Measurements from ENCODE around the gene CD81. TPM values are rescaled to one million over a fixed set of nuclear protein-coding genes. Genes with fewer than 3 reads are reported as not detected.

CD81 gene
- total RNA-seq, 4 donors from 2014 or later, result 498 to 652 (median 582) TPM

DNA sequence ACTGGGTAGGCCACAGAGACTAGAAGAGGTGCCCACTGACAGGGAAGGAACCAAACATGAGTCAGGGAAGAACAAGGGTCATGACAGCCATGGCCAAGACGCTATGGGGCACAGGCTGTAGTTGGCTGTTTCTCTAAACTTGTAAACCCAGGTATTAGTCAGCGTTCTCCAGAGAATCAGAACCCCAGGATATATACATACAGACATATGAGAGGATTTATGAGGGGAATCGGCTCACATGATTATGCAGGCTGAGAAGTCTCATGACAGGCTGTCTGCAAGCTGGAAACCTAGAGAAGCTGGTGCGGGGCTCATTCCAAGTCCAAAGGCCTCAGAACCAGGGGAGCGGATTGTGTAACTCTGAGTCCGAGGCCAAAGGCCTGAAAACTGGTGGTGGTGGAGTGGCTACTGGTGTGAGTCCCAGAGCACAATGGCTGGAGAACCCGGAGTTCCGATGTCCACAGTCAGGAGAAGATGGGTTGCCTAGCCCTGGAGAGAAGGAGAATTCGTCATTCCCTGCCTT lies 29.7 kb upstream of the CD81 start:
- intact Hi-C loops (cut with DNase I), result no loop called here
- H3K27me3 ChIP-seq, result no peaks in the 10 kb centered on the region
- H3K9me3 ChIP-seq, result peaks cover 0 to 17% (median 7%) of the 10 kb centered on the region in 4 donors
- no peak for DNase-seq (ENCODE audit: extremely low spot score)
- no peaks in the 10 kb centered on the region for H3K4me1 ChIP-seq
- no peaks in the 10 kb centered on the region for H3K36me3 ChIP-seq
- H3K4me3 ChIP-seq, result no peak overlapping the region
- TF ChIP-seq, protein P1, sequence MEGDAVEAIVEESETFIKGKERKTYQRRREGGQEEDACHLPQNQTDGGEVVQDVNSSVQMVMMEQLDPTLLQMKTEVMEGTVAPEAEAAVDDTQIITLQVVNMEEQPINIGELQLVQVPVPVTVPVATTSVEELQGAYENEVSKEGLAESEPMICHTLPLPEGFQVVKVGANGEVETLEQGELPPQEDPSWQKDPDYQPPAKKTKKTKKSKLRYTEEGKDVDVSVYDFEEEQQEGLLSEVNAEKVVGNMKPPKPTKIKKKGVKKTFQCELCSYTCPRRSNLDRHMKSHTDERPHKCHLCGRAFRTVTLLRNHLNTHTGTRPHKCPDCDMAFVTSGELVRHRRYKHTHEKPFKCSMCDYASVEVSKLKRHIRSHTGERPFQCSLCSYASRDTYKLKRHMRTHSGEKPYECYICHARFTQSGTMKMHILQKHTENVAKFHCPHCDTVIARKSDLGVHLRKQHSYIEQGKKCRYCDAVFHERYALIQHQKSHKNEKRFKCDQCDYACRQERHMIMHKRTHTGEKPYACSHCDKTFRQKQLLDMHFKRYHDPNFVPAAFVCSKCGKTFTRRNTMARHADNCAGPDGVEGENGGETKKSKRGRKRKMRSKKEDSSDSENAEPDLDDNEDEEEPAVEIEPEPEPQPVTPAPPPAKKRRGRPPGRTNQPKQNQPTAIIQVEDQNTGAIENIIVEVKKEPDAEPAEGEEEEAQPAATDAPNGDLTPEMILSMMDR (IDR thresholded peaks at IDR 0.05), result no peak
- no peak for TF ChIP-seq POLR2A (IDR thresholded peaks at IDR 0.05; ENCODE audit: low read depth)
- no peak for TF ChIP-seq EP300 (IDR thresholded peaks at IDR 0.05)
- no peak for TF ChIP-seq POLR2AphosphoS5 (IDR thresholded peaks at IDR 0.05)
- 92% methylated on average over 9 of the region's 9 CpGs for WGBS
- H3K27ac ChIP-seq (replicated peaks in 1 of 4), result no peak overlapping the region

DNA sequence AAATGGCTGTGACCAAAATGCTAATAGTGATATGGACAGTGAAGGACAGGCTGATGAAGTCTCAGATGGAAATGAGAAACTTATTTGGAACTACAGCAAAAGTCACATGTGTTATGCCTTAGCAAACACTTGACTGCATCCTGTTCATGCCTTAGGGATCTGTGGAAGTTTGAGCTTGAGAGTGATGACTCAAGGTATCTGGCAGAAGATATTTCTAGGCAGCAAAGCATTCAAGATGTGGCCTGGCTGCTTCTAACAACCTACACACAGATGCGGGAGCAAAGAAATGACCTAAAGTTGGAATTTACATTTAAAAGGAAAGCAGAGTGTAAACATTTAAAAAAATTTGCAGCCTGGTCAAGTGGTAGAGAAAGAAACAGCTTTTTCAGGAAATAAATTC lies 28.1 kb upstream of the CD81 start:
- Histone ChIP-seq H3K9me3 (peaks cover 0 to 14% (median 6%) of the 10 kb centered on the region in 4 donors), H3K27me3 (no peaks in the 10 kb centered on the region), H3K36me3 (no peaks in the 10 kb centered on the region), H3K4me3 (no peak overlapping the region), H3K27ac (replicated peaks in 1 of 4) (no peak overlapping the region), H3K4me1 (no peaks in the 10 kb centered on the region)
- TF ChIP-seq EP300 (IDR thresholded peaks at IDR 0.05), result no peak
- intact Hi-C loops (cut with DNase I), result no loop called here
- no peak for DNase-seq (ENCODE audit: extremely low spot score)
- WGBS, result 87% methylated on average over 1 of the region's 1 CpG

DNA sequence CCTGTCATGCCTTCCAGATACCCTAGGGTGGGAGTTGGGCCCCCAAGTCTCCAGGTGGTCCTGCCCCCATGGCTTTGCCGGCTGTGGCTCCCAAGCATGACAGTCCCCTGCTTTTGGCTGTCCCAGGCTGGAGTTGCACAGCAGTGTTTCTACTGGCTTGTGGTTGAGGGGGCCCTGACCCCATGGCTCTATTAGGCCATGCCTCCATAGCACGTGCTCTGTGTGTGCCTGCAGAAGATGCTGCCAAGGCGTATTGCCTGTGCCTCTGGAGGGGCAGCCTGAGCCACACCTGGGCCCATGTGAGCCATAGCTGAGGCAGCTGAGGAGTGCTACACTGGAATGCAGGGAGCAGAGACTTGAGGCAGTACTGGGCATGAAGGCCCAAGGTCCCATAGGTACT lies 25.4 kb upstream of the CD81 start:
- no peak overlapping the region for H3K4me3 ChIP-seq
- peaks cover 0 to 14% (median 6%) of the 10 kb centered on the region in 4 donors for H3K9me3 ChIP-seq
- no peaks in the 10 kb centered on the region for H3K4me1 ChIP-seq
- no peak overlapping the region for H3K27ac ChIP-seq (replicated peaks in 1 of 4)
- TF ChIP-seq POLR2A (IDR thresholded peaks at IDR 0.05; ENCODE audit: low read depth) (no peak), POLR2AphosphoS5 (IDR thresholded peaks at IDR 0.05) (no peak), EP300 (IDR thresholded peaks at IDR 0.05) (no peak)
- TF ChIP-seq, protein P1 (IDR thresholded peaks at IDR 0.05), result no peak
- DNase-seq (ENCODE audit: extremely low spot score), result no peak
- H3K36me3 ChIP-seq, result no peaks in the 10 kb centered on the region
- intact Hi-C loops (cut with DNase I), result no loop called here
- WGBS, result 100% methylated on average over 1 of the region's 3 CpGs
- H3K27me3 ChIP-seq, result no peaks in the 10 kb centered on the region

DNA sequence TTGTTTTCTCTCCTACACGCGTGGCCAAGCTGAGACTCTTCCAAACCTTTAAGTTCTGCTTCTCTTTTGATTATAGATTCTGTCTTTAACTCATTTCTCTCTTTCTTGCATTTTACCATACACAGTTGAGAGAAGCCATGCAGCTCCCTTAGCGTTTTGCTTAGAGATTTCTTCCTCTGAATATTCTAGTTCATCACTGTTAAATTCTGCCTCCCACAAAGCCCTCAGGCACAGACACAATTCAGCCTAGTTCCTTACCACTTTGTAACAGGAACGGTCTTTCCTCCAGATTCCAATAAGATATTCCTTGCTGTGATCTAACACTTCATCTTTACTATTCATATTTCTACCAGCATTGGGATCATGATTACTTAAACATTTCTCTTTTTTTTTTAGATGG lies 24.7 kb upstream of the CD81 start:
- no peaks in the 10 kb centered on the region for H3K4me1 ChIP-seq
- WGBS, result 83% methylated on average over 4 of the region's 4 CpGs
- peaks cover 0 to 14% (median 6%) of the 10 kb centered on the region in 4 donors for H3K9me3 ChIP-seq
- DNase-seq (ENCODE audit: extremely low spot score), result no peak
- no peak for TF ChIP-seq POLR2AphosphoS5 (IDR thresholded peaks at IDR 0.05)
- no peak for TF ChIP-seq EP300 (IDR thresholded peaks at IDR 0.05)
- TF ChIP-seq, protein P1 (IDR thresholded peaks at IDR 0.05), result no peak
- TF ChIP-seq POLR2A (IDR thresholded peaks at IDR 0.05; ENCODE audit: low read depth), result no peak
- H3K36me3 ChIP-seq, result no peaks in the 10 kb centered on the region
- no peak overlapping the region for H3K27ac ChIP-seq (replicated peaks in 1 of 4)
- intact Hi-C loops (cut with DNase I), result no loop called here
- H3K4me3 ChIP-seq, result no peak overlapping the region
- no peaks in the 10 kb centered on the region for H3K27me3 ChIP-seq

DNA sequence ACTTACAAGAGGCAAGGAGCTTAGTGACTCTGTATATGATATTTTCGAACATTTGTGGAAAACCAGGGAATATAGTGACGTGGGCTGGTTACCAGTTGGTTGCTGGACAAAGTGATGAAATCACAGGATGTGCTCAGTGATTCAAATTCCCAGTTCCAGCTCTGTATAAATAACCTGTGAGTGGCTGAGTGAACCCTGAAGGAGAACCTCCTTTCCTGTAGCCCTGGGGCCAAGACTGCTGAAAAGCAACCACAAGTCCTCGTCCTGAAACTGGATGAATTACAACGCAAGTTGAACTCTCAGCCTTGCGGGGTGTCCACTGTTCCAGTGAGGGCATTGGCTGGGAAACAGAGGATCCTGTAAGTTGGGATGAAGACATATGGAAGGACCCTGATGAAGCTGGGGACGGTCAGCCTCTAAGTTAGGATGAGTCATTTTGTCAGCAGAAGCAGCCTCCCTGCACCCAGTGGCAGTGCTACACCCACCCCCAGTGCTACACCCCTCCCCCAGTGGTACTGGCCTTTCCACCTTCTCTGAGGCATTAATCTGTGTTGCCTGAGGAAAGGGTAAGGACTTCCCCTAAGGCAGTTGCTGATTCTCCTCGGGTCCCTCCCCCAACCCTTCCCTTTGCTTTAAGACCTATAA lies 22.0 kb upstream of the CD81 start:
- TF ChIP-seq POLR2AphosphoS5 (IDR thresholded peaks at IDR 0.05) (no peak), EP300 (IDR thresholded peaks at IDR 0.05) (no peak), POLR2A (IDR thresholded peaks at IDR 0.05; ENCODE audit: low read depth) (no peak)
- TF ChIP-seq, protein P1 (IDR thresholded peaks at IDR 0.05), result no peak
- Histone ChIP-seq H3K4me3 (no peak overlapping the region), H3K4me1 (no peaks in the 10 kb centered on the region), H3K9me3 (peaks cover 0 to under 1% (median 0%) of the 10 kb centered on the region in 4 donors), H3K27ac (replicated peaks in 1 of 4) (no peak overlapping the region), H3K27me3 (no peaks in the 10 kb centered on the region), H3K36me3 (no peaks in the 10 kb centered on the region)
- intact Hi-C loops (cut with DNase I), result no loop called here
- no peak for DNase-seq (ENCODE audit: extremely low spot score)
- 76% methylated on average over 7 of the region's 7 CpGs for WGBS

Measured in esophagus muscularis mucosa (tissue), 4 donors.